GM13977 (cell line): ENCODE data around the gene KIAA0040.

ENCODE experiments used
- DNase-seq: peaks from one replicate; pipeline ENCODE4 v3.0.0; 2012; ENCODE audit warnings: low spot score
- CTCF ChIP-seq: IDR thresholded peaks from 2 replicates; pipeline ENCODE4 v1.5.1; 2012; ENCODE audit warnings: mild to moderate bottlenecking, control low read depth; ENCODE audit not compliant: insufficient read depth; ENCODE audit errors: extremely low read depth, missing control alignments
- in situ Hi-C: fragments of 300-500 bp; cut with MboI; formaldehyde crosslinking; loops from one replicate; pipeline ENCODE4 v1.12.0; 2022; ENCODE audit warnings: low sequenced_read_pairs, low pct_unique_long_range_greater_than_20kb, mixed read lengths, inconsistent platforms; ENCODE audit not compliant: unreplicated experiment

Gene KIAA0040

GRCh38 chr1:175176246-175176645, 16.3 kb downstream of the KIAA0040 start:
- DNase-seq: no peak
- in situ Hi-C loops: no loop called here
- TF ChIP-seq CTCF: no peak

DNA sequence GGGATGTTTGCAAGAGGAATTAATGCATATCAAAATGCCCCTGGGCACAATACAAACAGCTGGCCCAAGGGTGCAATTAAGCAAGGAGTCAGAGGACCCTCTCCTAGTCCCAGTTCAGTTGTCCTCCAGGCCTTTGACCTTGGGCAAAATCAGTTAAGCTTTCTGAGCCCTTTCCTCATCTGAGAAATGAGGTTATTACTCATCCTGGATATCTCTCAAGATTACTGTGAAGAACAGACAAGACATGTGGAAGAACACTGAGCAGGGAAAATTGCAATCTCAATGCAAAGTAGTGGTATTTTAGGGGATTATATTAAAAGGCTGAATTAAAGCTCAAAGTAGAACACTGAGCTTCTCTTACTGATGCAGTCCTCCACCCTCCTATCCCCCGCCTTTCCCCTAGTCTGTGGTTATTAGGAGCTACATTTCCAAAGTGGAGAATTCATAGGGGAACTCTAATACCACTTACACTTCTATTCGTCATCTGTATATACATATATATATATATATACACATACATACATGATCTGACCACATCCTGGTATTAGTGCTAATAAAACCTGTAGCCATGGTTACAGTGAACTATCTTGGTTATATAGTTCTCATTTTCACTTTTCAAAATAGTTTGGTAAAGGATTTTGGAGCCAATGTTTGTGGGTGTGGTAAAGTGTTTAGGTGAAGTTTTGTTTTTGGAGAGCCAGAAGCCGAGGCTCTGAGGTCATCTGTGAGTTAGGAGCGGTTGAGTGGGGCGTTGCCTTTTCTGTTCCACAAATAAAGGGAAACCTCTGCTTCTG, 18.1 kb downstream of the KIAA0040 start:
- in situ Hi-C loops: loop anchor here (25.0 kb wide), 2 partner anchors 588 to 888 kb away; no protein-coding TSS in a partner anchor
- TF ChIP-seq CTCF: no peak

DNA sequence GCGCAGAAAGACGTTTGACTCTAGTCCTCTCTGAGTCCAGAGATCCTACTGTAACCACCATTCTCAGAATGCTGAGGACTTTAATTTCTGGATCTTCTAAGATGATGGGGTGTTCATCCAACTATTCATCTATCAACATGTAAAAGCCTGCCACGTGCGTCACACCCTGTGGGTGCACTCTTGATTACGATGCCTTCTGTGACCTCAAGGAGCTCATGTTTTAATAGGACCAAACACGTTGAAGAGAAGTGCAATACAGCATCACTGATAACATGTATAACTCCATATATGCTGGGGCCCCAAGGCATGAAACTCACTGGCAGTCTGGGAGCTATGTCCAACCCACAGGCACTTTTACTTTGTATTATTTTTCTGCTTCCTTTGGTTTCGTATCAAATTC, 19.0 kb downstream of the KIAA0040 start:
- TF ChIP-seq CTCF: no peak
- DNase-seq: no peak
- in situ Hi-C loops: loop anchor here (25.0 kb wide), 2 partner anchors 589 to 889 kb away; no protein-coding TSS in a partner anchor

More for the DNA sequence above, 18.1 kb downstream of the KIAA0040 start:
- DNase-seq: peak; percentile 50

GRCh38 chr1:175172503-175172902, 20.1 kb downstream of the KIAA0040 start:
- no peak for DNase-seq
- in situ Hi-C loops: loop anchor here (25.0 kb wide), 2 partner anchors 590 to 890 kb away; no protein-coding TSS in a partner anchor
- TF ChIP-seq CTCF: no peak

GRCh38 chr1:175171036-175171913, 21.3 kb downstream of the KIAA0040 start:
- DNase-seq: no peak
- in situ Hi-C loops: loop anchor here (25.0 kb wide), 2 partner anchors 591 to 891 kb away; no protein-coding TSS in a partner anchor
- no peak for TF ChIP-seq CTCF

DNA sequence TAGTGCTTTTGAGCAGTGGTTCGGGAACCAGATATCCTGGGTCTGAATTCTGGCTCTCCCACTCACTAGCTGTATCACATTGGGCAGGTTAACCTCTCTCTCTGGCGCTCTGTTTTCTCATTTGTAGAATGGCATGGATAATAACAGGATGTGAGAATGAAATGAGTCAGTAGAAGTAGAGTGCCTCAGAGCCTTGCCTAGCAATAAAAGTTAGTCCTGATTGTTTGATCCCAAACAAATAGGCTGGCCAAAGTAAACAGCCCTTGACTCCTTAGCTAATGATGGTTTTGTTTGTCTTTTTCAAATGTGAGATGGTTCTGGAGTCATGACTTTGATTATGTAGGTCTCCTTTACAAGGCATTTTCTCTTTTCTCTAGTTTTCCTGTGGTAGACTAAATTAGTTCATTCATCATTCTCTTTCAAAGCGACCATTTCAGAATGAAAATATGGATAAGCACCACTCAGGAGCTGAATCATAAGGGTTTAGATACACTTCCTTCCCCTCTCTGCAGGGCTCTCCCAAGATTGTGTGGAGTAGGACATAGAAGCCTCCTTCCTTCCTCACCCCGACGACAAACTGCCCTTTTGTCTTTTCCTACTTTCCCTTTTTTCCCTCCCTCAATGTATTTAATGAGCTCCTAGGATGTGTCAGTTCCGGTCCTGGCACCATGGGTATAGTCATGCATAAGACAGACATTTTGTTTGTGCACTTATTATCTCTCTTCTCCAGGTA, 23.1 kb downstream of the KIAA0040 start:
- no peak for TF ChIP-seq CTCF
- no peak for DNase-seq
- in situ Hi-C loops: loop anchor here (25.0 kb wide), 2 partner anchors 593 to 893 kb away; no protein-coding TSS in a partner anchor
